ENCODE measurements around the gene KAZN.

KAZN gene

DNA sequence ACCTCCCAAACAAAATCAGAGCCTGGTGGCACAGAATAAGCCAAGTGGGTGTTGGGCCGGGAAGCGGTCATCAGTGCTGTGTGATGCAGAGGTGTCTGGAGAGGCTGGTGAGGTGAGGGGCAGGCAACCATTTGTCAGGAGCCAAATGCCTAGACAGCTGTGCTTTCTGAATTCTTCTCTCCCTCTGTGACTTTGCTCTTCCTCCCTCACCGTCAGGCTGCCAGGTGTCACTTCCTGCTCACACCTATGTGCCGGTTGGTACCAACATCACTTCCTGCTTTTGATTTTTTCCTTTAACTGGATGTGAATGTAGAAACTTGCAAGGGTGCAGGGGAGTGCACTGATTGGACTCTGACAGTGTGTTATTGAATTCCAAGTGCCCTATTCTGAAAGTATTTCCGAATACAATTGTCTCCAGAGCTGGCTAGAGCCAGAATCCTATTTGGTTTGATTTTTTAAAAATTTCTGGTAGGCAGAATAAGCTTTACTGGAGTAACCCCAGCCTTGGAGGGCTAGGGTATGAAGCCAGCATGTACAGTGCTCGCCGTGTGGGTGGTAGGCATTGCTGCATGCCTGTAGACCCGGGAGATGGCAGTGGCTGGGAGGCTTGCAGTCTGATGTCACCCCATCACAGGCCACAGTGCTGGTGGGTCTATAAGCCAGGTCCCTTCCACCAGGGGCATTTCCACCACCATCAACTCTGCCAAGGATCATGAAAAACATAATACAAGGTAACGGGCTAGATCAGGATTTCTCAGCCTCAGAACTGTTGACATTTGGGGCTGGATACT is 210.9 kb downstream of the KAZN start:
- no peak for DNase-seq (ENCODE audit: low read depth)
- no peak overlapping the region for H3K4me3 ChIP-seq (ENCODE audit: low read depth, low read length)
- in situ Hi-C loops (cut with HindIII; ENCODE audit: low sequenced_read_pairs) = no loop called here
- TF ChIP-seq, protein P1, sequence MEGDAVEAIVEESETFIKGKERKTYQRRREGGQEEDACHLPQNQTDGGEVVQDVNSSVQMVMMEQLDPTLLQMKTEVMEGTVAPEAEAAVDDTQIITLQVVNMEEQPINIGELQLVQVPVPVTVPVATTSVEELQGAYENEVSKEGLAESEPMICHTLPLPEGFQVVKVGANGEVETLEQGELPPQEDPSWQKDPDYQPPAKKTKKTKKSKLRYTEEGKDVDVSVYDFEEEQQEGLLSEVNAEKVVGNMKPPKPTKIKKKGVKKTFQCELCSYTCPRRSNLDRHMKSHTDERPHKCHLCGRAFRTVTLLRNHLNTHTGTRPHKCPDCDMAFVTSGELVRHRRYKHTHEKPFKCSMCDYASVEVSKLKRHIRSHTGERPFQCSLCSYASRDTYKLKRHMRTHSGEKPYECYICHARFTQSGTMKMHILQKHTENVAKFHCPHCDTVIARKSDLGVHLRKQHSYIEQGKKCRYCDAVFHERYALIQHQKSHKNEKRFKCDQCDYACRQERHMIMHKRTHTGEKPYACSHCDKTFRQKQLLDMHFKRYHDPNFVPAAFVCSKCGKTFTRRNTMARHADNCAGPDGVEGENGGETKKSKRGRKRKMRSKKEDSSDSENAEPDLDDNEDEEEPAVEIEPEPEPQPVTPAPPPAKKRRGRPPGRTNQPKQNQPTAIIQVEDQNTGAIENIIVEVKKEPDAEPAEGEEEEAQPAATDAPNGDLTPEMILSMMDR (IDR thresholded peaks at IDR 0.05; ENCODE audit: low read depth, low read length, missing control alignments) = no peak

DNA sequence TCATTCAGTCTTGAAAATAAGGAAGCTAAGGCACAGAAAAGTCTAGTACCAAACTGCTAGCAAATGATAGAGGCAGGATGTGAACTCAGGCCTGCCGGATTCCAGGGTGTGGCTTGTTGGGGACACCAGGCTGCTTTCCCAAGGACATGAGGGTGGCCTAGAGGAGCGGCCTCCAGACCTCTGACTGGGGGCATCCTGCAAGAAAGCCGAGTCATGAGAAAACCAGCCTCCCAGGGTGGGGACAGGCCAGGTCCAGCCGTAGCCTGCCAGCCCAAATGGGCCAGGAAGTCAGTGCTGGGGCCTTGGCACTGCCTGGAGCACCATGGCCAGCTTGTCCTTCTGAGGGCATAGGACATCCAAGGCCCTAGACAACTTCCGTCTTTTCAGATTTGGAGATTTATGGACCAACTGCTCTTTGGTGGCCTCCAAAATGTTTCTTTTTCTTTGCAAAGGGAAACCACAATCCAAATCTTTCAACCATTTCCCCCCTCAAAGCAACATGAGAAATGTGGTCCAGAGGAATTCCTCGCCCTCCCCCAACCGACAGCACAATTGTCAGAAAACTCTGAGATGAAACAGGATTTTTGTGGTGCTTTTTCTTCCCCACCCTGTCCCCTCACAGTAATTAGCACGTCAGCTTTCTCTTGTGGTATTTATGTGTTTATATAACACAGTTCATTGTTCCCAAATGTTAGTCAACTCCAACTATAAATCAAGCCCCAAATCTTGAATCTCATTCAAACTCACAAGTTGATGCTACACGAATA is 212.3 kb downstream of the KAZN start:
- TF ChIP-seq, protein P1 (IDR thresholded peaks at IDR 0.05; ENCODE audit: low read depth, low read length, missing control alignments) = no peak
- in situ Hi-C loops (cut with HindIII; ENCODE audit: low sequenced_read_pairs) = no loop called here
- H3K4me3 ChIP-seq (ENCODE audit: low read depth, low read length) = no peak overlapping the region
- peak; percentile 60 for DNase-seq (ENCODE audit: low read depth)

DNA sequence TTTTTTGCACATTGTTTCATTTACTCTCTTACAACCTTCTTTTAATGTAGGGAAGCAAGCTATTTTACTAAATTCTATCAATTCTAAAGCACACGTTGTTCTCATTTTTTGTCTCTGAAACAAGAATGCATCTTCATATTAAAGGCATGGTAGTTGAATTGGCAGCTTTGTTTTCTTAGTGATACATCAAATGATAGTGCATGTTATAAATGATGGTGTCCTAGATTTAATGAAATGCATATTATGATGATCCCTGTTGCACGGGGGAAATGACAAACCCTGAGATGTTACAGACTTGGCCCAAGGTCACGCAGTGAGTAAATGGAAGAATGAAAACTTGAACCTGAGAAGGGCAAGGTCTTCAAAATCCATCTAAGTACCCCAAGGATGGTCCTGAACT is 213.1 kb downstream of the KAZN start:
- TF ChIP-seq, protein P1 (IDR thresholded peaks at IDR 0.05; ENCODE audit: low read depth, low read length, missing control alignments) = no peak
- no peak overlapping the region for H3K4me3 ChIP-seq (ENCODE audit: low read depth, low read length)
- DNase-seq (ENCODE audit: low read depth) = no peak
- in situ Hi-C loops (cut with HindIII; ENCODE audit: low sequenced_read_pairs) = no loop called here

DNA sequence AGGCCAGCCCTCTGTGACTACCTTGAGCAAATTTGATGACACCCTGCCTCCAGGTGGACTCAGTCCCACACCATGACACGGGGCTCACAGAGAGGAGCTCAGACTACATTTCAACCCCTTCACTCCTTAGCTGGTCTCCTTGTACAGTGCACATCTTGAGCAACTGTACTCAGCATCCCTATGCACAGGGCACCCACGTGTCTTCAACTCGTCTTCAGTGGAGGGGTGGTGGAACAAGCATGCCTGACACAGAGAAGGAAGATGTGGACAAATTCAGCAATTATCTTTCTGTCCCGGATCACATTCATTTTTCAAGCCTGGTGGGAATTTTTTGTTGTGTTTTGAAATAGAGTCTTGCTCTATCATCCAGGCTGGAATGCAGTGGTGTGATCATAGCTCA is 213.7 kb downstream of the KAZN start:
- TF ChIP-seq, protein P1 (IDR thresholded peaks at IDR 0.05; ENCODE audit: low read depth, low read length, missing control alignments) = no peak

DNA sequence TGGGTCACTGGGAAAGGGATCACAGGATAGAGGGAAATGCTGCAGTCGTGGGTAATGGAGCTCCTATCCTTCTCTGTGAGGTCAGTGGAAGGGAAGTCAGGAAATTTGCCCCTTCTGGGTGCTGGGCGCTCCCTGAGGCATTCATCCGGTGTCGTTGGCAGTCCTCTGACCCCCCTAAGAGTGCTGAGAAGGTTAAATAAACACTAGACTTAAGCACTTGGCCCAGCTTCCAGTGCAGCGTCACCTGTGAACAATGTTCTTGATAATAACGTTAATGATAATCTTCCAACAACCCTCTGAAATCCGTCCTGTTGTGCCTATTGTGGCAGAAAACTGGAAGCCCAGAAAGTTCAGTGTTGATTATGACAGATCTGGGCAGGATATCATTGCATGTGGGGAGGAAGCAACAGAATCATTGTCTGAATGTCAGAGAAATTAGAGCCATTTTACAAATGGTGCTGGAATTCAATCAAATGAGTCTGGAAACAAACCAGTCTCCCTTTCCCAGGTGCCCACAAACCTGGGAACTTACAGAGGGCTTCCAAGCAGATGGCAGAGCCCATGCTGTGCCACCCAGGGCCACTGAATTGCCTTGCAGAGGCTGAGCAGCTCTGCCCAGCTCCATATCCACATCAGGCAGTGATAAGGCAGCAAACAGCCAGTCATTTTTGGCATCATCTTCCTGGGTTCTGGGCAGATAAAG is 216.8 kb downstream of the KAZN start:
- in situ Hi-C loops (cut with HindIII; ENCODE audit: low sequenced_read_pairs) = no loop called here
- DNase-seq (ENCODE audit: low read depth) = no peak
- TF ChIP-seq, protein P1 (IDR thresholded peaks at IDR 0.05; ENCODE audit: low read depth, low read length, missing control alignments) = no peak

More for the DNA sequence above, 213.7 kb downstream of the KAZN start:
- in situ Hi-C loops (cut with HindIII; ENCODE audit: low sequenced_read_pairs) = no loop called here
- H3K4me3 ChIP-seq (ENCODE audit: low read depth, low read length) = no peak overlapping the region
- no peak for DNase-seq (ENCODE audit: low read depth)

More for the DNA sequence above, 216.8 kb downstream of the KAZN start:
- no peak overlapping the region for H3K4me3 ChIP-seq (ENCODE audit: low read depth, low read length)

All from astrocyte of the cerebellum (primary cell).